GM19025 (cell line): ENCODE measurements around the gene LITAF.

Experiments used
- ATAC-seq: cut with Tn5 transposase; IDR thresholded peaks from one replicate; pipeline ENCODE4 v1.9.1; 2021; ENCODE audit warnings: mild to moderate bottlenecking, low read depth, moderate library complexity; ENCODE audit not compliant: unreplicated experiment

Gene LITAF

DNA sequence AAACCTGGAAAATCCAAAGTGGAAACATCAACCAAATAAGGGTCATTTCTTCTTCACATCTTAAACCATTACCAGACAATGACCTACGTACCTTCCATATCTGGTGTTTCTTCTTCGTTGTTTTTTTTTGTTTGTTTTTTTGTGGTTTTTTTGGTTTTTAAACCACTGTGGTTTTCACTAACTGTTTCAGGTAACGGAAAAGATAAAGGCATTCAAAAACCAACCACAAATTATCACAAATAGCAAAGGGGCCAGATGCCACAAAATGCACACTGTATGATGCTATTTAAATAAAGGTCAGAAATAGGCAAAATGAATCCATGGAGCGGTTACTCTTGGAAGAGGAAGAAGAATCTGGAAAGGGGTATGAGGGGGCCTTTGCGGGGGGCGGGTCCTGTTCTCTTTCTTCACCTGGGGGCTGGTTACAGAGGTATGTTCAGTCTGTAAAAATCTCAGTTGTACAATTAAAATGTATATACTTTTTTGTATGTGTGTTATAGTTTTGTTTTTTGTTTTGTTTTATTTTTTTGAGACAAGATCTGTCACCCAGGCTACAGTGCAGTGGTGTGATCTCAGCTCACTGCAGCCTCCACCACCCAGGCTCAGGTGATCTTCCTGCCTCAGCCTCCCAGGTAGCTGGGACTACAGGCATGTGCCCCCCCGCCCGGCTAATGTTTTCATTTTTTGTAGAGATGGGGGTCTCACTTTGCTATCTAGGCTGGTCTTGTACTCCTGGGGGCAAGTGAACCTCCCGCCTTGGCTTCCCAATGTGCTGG, 29.6 kb downstream of the LITAF start:
- no peak for ATAC-seq

DNA sequence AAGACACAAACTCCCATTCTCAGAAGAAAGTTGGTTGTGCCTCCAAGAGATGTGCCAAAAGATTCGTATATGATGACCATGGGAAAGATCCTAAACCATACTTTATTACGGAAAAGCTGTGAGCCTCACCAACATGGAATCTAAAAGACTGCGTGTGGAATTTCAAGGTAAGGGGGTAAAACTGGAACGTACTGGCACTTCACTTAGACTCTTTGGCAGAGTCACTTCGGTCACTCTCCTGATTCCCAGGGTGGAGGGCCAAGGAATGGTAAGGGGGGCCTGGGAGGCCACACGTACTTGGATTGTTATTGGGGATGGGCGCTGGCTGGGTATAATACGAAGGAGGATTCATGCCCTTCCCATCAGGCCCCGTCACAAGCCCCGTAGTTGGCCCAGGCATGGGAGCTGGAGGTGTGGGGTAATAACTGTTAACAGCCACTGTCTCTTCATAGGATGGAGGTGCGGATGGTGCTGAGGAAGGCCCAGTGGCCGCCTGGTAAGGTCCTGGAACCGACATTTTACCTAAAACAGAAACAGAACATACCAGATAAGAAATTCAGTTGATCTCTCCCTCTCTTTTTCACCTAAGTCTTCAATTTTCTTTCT, 30.4 kb downstream of the LITAF start:
- ATAC-seq: no peak

DNA sequence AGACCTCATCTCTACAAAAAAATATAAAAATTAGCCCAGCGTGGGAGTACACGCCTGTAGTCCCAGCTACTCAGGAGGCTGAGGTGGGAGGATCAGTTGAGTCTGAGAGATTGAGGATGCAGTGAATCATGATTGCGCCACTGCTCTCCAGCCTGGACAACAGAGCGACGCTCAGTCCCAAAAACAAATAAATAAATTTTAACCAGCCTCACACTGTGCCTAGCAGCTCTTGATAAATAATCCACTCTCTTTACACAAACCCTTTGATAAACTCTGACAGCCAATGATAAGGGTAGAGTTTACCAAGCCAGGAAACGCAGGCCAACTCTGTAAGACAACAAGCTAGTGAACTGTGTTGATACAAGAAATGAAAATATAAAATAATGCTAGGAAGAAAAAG, 32.7 kb downstream of the LITAF start:
- ATAC-seq: no peak

DNA sequence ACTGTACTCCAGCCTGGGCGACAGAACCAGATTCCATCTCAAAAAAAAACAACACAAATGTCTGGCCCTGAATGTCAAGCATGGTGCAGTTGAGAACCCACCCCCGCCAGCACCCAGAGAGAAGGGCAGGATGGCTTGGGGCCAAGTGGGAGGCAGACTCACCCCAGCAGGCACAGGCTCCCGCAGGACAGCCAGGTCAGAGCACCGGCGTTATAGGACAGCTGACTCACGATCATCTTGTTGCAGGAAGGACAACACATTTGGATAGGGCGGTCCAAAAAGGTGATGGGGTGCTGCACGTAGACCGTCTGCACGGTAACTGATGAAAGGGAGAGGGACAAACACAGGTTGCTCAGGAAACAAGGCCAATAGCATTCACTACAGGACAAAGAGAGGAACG, 33.3 kb downstream of the LITAF start:
- no peak for ATAC-seq

DNA sequence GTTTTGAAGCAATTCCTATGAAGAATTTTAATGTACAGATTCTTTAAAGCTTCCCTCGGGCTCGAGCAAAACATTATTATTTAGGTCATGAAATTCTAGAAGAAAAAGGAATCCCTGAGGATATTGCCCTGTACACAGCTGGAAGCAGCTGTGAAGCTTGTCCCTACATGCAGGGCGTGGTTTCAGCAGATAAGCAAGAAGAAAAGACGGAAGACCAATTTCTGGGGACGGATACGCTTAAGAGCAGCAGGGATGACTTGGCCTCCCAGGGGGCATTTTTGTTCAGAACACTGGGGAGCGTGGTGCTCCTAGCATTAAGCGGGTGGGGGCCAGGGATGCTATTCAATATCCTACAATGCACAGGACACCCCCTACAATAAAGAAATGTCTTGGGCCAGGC, 34.3 kb downstream of the LITAF start:
- no peak for ATAC-seq

DNA sequence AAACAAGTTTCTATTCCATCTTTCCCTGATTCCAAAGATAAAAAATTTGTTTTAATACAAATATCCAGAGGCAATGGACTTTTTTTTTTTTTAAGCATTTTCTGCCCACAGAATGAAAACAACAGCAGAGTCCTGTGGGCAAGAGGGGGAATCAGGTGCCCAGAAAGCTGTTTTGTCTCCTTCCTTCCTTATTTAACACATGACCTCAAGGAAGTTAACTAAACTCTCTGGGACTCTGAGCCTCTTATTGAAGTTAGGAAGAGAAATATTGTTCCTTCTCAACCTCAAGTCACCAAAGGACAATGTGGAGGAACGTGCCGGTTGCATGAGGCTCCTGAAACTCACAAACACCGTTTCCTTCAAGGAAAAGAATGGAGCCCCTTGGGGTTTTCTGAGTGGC, 34.9 kb downstream of the LITAF start:
- no peak for ATAC-seq

DNA sequence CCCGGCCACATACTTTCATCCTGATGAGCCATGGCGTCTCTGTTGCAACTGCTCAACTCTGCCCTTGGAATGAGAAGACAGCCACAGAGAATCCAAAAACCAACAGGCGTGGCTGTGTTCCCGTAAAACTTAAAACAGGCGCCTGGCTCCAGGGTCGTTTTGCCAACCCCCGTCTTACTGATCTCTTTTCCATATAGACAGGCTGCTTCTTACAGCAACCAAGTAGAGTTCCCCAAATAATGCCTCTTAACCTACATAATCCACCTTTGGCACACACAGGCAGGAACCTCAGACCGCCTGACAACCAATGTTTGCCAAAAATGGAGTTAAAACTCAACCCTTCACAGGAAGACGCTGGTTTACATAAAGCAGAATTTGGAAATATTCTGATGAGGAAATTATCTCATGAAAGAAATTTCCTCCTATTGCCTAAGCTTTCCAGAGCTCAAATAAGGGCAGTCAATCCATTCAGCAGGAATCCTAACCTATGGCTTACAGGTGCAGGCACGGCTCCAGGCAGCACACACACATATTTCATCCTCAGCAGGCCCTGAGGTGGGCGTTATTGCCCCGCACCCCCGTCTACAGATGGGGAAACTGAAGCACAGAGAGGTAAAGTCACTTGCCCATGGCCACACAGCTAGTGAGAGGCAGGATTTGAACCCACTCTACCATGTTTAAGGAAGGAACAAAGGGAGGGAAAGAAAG, 35.8 kb downstream of the LITAF start:
- no peak for ATAC-seq

DNA sequence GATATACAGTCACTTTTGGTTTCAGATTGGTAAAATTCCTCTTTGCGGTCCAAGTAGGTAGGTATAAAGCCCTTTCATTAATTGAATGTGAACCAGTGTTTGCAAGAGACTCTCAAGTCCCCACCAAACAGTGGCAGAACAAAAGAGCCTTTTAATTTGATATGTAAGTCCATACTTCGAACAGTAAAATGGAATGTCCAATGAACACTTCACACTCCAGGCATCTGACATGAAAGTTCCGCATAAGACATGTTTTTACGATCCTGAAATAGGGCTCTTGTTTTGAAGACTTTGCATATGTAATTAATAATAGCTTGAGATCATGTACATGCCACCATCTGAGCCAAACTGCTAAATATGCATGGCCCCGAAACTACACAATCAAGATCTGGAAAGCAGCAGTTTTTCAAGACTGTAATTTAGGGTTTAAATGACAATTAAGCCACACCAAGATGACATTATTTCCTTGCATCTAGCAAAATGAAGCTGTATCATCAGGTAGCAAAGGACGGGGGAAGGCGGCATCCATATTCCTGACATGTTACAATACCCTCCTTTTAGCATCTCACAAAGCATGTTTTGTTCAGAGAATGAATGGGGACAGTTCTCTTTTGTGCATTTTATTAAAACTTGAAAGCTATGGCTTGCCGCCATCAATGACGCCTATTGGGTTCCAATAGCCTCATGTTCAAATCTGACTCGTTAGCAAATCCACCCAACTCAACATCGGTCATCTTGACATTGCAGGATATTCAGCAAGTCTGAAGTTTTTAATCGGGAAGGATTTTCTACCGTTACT, 39.4 kb downstream of the LITAF start:
- no peak for ATAC-seq

DNA sequence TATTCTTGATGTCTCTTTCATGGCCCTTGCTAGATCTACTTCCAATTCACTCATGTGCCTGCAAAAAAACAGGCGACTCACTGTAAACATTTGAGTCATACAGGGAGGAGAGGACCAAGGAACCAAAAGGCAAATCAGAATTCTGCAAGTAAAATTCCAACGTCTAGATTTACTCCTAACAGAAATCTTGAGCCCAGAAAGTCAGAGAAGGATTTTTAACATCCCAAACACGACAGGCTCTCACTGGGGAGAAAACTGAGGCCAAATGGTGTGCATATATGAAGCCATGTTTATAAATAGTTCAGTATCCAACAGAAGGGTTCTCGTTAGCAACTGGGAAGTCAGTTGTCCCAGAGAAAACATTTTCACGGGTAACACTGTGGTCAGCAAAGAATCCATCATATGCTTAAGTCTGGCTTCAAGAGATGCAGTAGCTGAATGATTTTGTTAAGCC, 40.1 kb downstream of the LITAF start:
- ATAC-seq: no peak

DNA sequence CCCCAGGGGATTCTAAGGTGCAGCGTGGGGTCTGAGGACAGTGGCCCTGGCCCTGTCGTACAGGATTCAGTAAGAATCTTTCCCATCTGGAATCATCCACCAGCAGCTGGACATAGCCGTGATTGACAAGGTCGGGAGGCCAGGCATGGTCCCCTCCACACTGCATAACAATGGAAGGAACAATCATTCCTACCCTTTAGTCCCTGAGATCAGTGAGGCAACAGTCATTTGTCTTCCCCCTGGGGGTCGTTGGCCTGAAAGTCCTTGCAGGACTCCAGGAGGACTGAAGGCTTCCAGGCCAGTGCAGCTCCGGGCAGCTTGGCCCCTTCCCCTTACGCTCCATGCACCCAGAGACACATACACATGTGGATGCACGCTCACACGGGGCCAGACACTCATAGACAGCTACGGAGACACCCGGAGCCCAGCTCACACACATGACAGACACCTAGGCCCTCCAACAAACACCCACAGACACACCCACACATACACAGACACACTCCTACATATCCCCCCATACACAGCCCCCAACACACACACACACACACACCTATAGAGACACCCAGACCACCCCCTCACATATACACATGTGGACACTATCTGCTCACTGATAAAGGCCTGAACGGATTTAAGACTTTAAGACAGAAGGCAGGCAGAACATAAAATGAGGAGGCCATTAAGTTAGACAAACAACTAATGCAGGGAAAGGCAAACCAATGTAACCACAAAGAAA, 42.9 kb downstream of the LITAF start:
- no peak for ATAC-seq

DNA sequence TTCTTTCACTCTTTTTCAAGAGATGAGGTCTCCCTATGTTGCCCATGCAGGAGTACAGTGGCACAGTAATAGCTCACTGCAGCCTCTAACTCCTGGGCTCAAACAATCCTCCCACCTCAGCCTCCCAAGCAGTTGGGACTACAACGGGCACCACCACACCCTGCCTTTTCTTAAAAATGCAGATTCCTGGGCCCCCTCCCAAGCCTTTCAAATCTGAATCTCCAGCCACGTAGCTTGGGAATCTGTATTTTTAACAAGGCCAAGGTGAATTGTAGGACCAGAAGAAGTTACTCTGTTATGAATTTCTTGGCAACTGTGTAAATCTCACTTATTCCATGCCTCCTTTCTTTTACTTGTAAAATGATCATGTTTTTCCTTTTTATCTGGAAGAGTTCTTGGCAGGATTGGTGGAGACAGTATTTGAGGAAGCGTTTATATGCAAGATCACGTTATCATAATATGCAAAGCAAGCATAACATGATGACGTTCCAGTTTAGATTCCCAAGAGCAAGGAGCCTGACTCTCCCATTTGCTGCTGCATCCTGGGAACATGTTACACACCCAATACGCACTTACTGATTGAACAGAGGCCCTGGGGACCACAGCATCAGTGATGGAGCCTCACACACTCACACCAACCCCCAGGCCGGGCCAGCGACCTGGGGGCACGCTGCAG, 44.5 kb downstream of the LITAF start:
- no peak for ATAC-seq

DNA sequence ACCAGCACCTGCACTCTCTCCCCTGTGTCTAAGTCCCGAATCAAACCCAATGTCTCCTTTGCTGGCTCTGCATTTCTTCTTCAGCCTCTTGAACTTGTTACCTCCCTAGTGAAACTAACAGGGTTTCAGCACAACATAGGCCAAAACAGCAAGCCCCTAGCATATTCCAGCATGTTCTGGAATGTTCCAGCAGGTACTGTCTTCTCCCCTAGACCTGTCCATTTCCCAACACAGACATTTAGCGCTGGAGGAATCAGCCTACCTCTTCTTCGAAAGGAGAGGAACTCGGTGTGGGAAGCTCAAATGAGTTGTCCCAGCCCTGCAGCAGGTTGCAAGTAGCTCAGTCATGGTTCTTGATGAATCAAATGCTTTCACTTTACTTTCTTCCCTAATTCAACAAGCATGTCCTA, 47.1 kb downstream of the LITAF start:
- ATAC-seq: no peak

DNA sequence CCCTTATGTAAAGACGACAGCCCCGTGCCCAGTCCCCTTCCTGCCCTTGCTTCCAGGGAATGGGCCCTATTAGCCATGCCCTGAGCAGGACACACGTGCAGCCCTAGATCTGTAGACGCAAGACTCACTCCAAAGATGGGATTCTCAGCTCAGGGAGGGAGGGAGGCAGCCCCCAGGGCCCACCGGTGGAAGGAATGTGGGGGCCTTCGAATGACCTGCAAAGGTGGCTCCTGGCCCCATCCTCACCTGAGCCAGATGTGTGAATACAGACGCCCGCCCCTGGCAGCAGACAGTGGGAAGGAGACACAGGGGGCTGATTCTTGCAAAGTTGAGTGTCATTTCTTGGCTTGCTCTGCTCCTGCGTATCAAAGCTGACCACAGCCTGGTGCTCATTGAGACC, 47.8 kb downstream of the LITAF start:
- ATAC-seq: no peak

DNA sequence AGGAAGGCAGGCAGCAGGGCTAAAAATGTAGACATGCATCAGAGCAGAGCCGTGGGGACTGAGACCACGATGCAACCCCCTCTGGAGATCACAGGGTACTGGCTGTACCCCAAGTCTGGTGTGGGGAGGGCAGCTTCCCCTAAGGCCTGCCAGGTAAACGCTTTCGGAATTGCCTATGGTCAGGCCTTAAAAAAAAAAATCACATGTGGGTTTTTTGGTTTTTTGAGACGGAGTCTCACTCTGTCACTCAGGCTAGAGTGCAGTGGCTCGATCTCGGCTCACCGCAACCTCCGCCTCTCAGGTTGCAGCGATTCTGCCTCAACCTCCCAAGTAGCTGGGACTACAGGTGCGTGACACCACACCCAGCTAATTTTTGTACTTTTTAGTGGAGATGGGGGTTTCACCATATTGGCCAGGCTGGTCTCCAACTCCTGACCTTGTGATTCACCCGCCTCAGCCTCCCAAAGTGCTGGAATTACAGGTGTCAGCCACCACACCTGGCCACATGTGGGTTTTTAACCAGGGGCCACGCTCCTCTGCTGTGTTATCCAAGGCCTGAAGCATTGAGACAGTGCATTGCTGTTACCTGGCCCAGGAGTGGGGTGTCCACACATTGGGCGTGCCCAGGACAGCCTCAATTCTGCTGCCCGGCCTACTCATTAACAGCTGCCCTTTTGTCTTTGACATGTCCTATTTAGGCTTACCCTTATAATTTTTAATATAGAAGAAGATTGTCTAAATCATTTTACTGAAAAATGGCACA, 50.4 kb downstream of the LITAF start:
- no peak for ATAC-seq

DNA sequence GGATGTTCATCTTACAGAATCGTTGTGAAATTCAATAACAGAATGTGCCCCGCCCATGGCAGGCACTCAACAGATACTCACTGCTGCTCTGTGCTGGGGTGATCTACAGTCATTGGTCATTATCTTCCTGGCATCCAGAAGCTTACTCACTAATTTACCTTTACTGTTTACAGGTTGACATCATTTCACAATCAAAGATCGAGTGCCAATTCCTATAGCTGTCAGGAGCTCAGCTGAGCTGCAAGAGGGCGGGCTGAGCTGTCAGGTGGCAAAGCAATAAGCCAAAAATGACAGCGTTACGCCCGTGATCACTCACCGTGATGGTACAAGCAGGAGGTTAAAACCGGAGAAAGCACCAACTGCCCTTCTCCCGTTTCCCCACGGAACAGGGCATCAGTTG, 51.2 kb downstream of the LITAF start:
- ATAC-seq: no peak

DNA sequence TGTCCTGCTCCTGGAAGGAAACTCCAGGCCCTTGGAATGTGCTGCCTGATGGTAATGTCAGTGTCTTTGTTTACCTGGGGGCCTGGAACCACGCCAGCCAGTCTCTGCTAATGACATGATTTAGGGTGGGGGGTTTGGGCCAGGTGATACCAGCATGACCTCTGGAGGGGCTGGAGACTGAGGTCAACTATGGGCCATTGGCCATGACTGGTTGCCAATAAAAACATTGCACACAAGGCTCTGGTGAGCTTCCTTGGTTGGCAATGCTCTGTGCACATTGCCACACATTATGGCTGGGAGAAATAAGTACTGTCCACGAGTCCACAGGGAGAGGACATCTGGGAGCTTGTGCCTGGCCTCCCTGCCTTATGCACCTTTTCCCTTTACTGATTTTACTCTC, 52.5 kb downstream of the LITAF start:
- no peak for ATAC-seq

DNA sequence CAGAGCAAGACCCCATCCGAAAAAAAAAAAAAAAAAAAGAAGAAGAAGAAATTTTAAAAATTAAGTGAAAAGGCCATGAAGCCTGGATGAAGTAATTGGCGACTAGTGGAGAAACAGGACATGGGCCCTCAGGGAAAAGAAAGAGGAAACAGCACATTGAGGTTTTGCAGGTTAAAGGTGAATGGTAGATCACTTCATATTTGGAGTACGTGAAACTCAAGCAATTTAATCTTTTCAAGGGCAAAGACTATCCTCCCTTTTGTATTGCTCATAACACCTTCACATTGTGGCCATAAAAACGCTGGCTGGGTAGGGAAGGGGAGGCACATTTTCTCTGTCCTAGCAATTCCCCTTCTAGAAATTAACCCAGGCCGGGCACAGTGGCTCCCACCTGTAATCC, 53.1 kb downstream of the LITAF start:
- ATAC-seq: no peak

DNA sequence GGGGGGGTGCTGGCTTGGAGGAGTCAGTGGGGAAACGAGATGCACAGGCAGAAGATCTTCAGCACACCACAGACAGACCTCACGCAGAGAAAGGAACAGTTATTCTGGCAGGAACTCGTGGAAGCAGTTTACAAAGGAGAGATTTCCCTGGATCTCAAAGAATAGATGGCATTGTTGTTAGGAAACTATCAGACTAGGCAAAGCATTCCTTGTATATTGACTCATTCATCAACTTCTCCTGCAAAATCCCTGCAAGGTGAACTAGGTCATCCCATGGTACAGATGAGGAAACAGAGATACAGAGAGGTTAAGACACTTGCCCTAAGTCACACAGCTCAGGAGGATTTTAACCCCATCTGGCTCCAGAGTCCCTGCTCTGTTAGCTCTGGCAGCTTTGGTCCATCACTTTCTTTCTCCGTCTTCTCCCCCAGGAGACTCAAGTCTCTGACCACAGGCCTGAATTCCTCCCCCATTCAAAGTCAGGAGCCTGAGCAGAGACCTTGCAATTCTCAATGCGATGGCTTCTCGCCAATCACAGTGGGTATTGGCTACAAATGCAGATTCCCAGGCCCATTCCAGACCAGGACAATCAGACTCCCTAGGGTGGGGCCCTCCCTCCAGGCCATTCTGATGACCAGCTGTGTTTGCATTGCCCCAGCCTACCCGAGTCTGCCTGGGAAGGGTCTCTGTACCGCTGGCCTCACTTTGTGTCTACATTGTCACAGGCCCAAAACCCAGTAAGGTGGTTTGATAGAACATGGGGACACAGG, 56.4 kb downstream of the LITAF start:
- no peak for ATAC-seq
